AG04450 (cell line): ENCODE results near the gene LIPC. TPM values are rescaled to one million over a fixed set of nuclear protein-coding genes. Genes with fewer than 3 reads are reported as not detected.
A peak's percentile ranks its signal among the peaks of the same experiment; 100 is the strongest.

Experiments
- CTCF ChIA-PET: fragments of 300-600, 350-600 bp; formaldehyde crosslinking; extraction: SDS; loops from one replicate; lab custom pipeline; 2022; ENCODE audit warnings: antibody characterized with exemption, inconsistent platforms; lab: Charles Lee
- POLR2A ChIA-PET: fragments of 350-600 bp; formaldehyde crosslinking; extraction: SDS; loops from one replicate; lab custom pipeline; 2021; ENCODE audit warnings: antibody characterized with exemption, inconsistent platforms; lab: Yijun Ruan, JAX
- DNase-seq: peaks from one replicate; pipeline ENCODE4 v3.0.0-alpha.2; 2011; ENCODE audit warnings: low read depth, low spot score
- H3K27ac ChIP-seq: one replicate; pipeline ENCODE4 v1.5.1; 2012; ENCODE audit warnings: low read depth, low read length, control low read depth
- H3K27me3 ChIP-seq: one replicate; pipeline ENCODE4 v1.6.0; 2012; ENCODE audit warnings: low read length; ENCODE audit not compliant: control insufficient read depth, insufficient read depth
- H3K4me3 ChIP-seq: 2 replicates; pipeline ENCODE4 v1.5.1; 2011; ENCODE audit warnings: mild to moderate bottlenecking, low read depth, low read length, control low read depth
- H3K9me3 ChIP-seq: 2 replicates; pipeline ENCODE4 v1.5.1; 2012; ENCODE audit warnings: low read length; ENCODE audit not compliant: control insufficient read depth, insufficient read depth
- polyA plus RNA-seq: library from polyadenylated mRNA; depleted of rRNA; stranded (reverse); fragments of >200 nt; gene quantifications from 2 replicates; pipeline ENCODE4 v1.2.3, GENCODE V29; 2011
- TF ChIP-seq, protein P1 (sequence below): IDR thresholded peaks from 2 replicates; pipeline ENCODE4 v1.5.1; 2011; ENCODE audit warnings: low read depth, low read length, control low read depth, inconsistent platforms

Gene LIPC
- polyA plus RNA-seq, 1 experiment: 0.82 TPM

DNA sequence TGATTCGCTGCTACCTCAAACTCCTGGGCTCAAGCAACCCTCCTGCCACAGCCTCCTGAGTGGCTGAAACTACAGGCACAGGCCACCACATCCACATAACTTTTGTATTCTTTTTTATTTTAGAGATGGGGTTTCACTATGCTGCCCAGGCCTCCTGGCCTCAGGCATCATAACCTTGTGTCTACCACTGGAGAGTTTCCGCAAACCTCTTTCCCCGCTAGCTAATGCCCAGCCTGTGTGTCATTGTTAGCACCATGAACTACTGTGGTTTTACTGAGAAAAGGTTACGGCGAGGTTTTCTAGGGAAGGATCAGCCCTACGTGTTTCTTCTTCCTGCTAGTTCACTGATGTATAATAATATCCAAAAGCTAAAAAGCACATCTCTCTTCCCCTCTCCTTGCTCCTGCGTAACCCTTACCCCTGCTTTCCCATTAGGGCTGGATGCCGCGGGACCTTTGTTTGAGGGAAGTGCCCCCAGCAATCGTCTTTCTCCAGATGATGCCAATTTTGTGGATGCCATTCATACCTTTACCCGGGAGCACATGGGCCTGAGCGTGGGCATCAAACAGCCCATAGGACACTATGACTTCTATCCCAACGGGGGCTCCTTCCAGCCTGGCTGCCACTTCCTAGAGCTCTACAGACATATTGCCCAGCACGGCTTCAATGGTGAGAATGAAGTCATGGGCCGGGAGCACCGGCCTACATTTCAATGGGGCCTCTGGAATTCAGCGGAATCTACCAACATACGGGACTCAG lies 113.7 kb downstream of the LIPC start:
- TF ChIP-seq, protein P1, sequence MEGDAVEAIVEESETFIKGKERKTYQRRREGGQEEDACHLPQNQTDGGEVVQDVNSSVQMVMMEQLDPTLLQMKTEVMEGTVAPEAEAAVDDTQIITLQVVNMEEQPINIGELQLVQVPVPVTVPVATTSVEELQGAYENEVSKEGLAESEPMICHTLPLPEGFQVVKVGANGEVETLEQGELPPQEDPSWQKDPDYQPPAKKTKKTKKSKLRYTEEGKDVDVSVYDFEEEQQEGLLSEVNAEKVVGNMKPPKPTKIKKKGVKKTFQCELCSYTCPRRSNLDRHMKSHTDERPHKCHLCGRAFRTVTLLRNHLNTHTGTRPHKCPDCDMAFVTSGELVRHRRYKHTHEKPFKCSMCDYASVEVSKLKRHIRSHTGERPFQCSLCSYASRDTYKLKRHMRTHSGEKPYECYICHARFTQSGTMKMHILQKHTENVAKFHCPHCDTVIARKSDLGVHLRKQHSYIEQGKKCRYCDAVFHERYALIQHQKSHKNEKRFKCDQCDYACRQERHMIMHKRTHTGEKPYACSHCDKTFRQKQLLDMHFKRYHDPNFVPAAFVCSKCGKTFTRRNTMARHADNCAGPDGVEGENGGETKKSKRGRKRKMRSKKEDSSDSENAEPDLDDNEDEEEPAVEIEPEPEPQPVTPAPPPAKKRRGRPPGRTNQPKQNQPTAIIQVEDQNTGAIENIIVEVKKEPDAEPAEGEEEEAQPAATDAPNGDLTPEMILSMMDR: no peak
- Histone ChIP-seq H3K27ac (no peak overlapping the region), H3K27me3 (no peaks in the 10 kb centered on the region), H3K9me3 (no peaks in the 10 kb centered on the region; the same call in 1 of the 2 replicates), H3K4me3 (no peak overlapping the region)
- POLR2A ChIA-PET: no interaction called here
- CTCF ChIA-PET: interaction anchor here (1.0 kb wide), 1 partner anchor 318 kb away, joined by 4 read pairs; no protein-coding TSS in a partner anchor
- DNase-seq: no peak

- POLR2A ChIA-PET: no interaction called here
- CTCF ChIA-PET: interaction anchor here (0.6 to 1.3 kb wide), 2 partner anchors 50 to 225 kb away, joined by 3 to 5 read pairs; partner anchors contain the start of gene MINDY2
- Histone ChIP-seq H3K4me3 (no peak overlapping the region), H3K27me3 (no peaks in the 10 kb centered on the region), H3K27ac (no peak overlapping the region), H3K9me3 (no peaks in the 10 kb centered on the region; the same call in 1 of the 2 replicates)
- TF ChIP-seq, protein P1: no peak
- DNase-seq: no peak
These were observed 114.3 kb downstream of the LIPC start for GRCh38 chr15:58546066-58546591.

DNA sequence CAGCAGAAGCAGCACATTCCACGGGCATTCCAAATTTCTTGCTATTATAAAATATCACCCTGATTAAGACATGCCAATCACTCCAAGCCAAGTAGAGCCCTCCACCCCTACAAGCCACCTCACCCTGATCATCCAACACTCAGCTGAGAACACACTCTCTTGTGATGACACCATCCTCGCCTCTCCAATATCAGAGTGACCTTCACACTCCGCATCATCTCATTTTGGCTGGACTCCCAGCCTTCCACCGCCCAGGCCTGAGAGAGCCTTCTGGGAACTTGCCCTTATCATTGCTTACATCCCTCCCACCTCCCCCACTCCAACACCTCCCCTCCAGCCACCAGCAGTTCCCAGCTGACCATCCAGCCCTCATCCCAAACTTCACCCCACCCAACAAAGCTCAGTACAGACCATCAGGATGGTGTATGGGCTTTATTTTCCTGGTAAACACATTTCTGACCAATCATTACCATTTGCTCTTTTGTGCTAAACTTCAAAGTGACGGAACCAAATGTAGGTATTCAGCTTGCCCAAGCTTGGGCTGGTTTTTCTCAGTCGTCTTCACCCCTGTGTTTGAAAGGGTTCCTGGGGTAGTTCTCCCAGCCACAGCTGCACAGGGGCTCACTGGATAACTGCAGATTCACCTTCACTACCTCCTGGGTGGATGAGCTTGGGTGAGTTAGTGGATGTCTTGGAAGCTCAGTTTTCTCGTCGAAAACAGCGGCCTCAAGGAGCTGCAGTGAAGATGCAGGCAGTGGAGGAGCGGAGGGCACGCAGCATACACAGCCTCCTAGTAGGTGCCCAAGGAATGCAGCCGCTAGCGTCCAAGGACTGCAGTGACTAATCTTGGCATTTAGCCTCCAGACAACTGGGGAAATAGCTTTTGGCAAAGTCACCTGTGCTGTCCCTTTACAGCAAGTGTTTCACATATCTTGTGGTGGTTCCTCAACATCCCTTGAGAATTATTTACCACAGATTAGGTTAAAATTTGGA lies 115.1 kb downstream of the LIPC start:
- ChIA-PET POLR2A (interaction anchor here (0.5 to 1.0 kb wide), 3 partner anchors 14 to 186 kb away, joined by 4 to 6 read pairs (median 5); no protein-coding TSS in a partner anchor), CTCF (interaction anchor here (0.6 to 1.3 kb wide), 6 partner anchors 8 to 334 kb away, joined by 3 to 5 read pairs (median 4); partner anchors contain the start of gene MINDY2)
- Histone ChIP-seq H3K27me3 (no peaks in the 10 kb centered on the region), H3K27ac (no peak overlapping the region), H3K9me3 (no peaks in the 10 kb centered on the region; the same call in 1 of the 2 replicates), H3K4me3 (no peak overlapping the region)
- peak; percentile 62 for DNase-seq
- TF ChIP-seq, protein P1: no peak

- Histone ChIP-seq H3K4me3 (no peak overlapping the region), H3K27ac (no peak overlapping the region), H3K9me3 (no peaks in the 10 kb centered on the region; the same call in 1 of the 2 replicates), H3K27me3 (no peaks in the 10 kb centered on the region)
- ChIA-PET POLR2A (interaction anchor here (0.5 to 1.0 kb wide), 3 partner anchors 15 to 187 kb away, joined by 4 to 6 read pairs (median 5); no protein-coding TSS in a partner anchor), CTCF (interaction anchor here (0.7 to 1.3 kb wide), 4 partner anchors 9 to 335 kb away, joined by 3 to 5 read pairs (median 4); partner anchors contain the start of gene MINDY2)
- DNase-seq: no peak
- TF ChIP-seq, protein P1: no peak
These were observed 116.0 kb downstream of the LIPC start for GRCh38 chr15:58547628-58548307.
